GM19351 (cell line): Measurements from ENCODE around the gene NUDCD3.
A peak's percentile ranks its signal among the peaks of the same experiment; 100 is the strongest.

Source experiments
- ATAC-seq: cut with Tn5 transposase; IDR thresholded peaks from one replicate; pipeline ENCODE4 v1.9.1; 2021; ENCODE audit warnings: mild to moderate bottlenecking, moderate library complexity; ENCODE audit not compliant: unreplicated experiment

Gene NUDCD3

GRCh38 chr7:44372560-44373417 lies 117.7 kb downstream of the NUDCD3 start:
- no peak for ATAC-seq

- no peak for ATAC-seq
These were observed 121.6 kb downstream of the NUDCD3 start for GRCh38 chr7:44368885-44369284.

GRCh38 chr7:44368455-44368854 lies 122.0 kb downstream of the NUDCD3 start:
- ATAC-seq, result no peak

GRCh38 chr7:44367475-44368043 lies 122.9 kb downstream of the NUDCD3 start:
- ATAC-seq, result no peak

- no peak for ATAC-seq
These were observed 123.5 kb downstream of the NUDCD3 start for GRCh38 chr7:44366986-44367385.

- no peak for ATAC-seq
These were observed 136.8 kb downstream of the NUDCD3 start for GRCh38 chr7:44353668-44354067.

GRCh38 chr7:44348851-44349781 lies 141.3 kb downstream of the NUDCD3 start:
- no peak for ATAC-seq

GRCh38 chr7:44348300-44348699 lies 142.2 kb downstream of the NUDCD3 start:
- ATAC-seq, result no peak

GRCh38 chr7:44347546-44348114 lies 142.8 kb downstream of the NUDCD3 start:
- ATAC-seq, result no peak

- no peak for ATAC-seq
These were observed 144.4 kb downstream of the NUDCD3 start for GRCh38 chr7:44346063-44346462.

GRCh38 chr7:44341401-44341800 lies 149.1 kb downstream of the NUDCD3 start:
- ATAC-seq, result no peak

GRCh38 chr7:44338600-44338999 lies 151.9 kb downstream of the NUDCD3 start:
- peak; percentile 44 for ATAC-seq

- no peak for ATAC-seq
These were observed 154.0 kb downstream of the NUDCD3 start for GRCh38 chr7:44336491-44336890.

GRCh38 chr7:44335184-44335583 lies 155.3 kb downstream of the NUDCD3 start:
- ATAC-seq, result no peak

GRCh38 chr7:44334734-44335097 lies 155.7 kb downstream of the NUDCD3 start:
- ATAC-seq, result no peak

- no peak for ATAC-seq
These were observed 156.3 kb downstream of the NUDCD3 start for GRCh38 chr7:44333911-44334733.

GRCh38 chr7:44331682-44332081 lies 158.8 kb downstream of the NUDCD3 start:
- no peak for ATAC-seq

GRCh38 chr7:44330331-44330730 lies 160.1 kb downstream of the NUDCD3 start:
- no peak for ATAC-seq

- no peak for ATAC-seq
These were observed 160.6 kb downstream of the NUDCD3 start for GRCh38 chr7:44329888-44330287.
